Fibroblast of the aortic adventitia (primary cell): ENCODE results near the gene TSGA10. TPM values are rescaled to one million over a fixed set of nuclear protein-coding genes. Genes with fewer than 3 reads are reported as not detected.

Experiments used
- DNase-seq: peaks from one replicate; pipeline ENCODE4 v3.0.0-alpha.2; 2010; ENCODE audit warnings: low read depth
- H3K4me3 ChIP-seq: 2 replicates; pipeline ENCODE4 v1.5.1; 2011; ENCODE audit warnings: low read depth, mild to moderate bottlenecking, control low read depth, low read length, moderate library complexity
- total RNA-seq: library from RNA; depleted of rRNA; stranded (reverse); fragments of >200 nt; gene quantifications from 2 replicates; pipeline ENCODE4 v1.2.3, GENCODE V29; 2012; ENCODE audit warnings: low replicate concordance
- TF ChIP-seq, protein P1 (sequence below): IDR thresholded peaks from 2 replicates; pipeline ENCODE4 v1.5.1; 2011; ENCODE audit warnings: mild to moderate bottlenecking, low read length, control low read depth, inconsistent platforms; ENCODE audit not compliant: insufficient read depth

The TSGA10 gene
- total RNA-seq, 1 donor, result 11.8 TPM

DNA sequence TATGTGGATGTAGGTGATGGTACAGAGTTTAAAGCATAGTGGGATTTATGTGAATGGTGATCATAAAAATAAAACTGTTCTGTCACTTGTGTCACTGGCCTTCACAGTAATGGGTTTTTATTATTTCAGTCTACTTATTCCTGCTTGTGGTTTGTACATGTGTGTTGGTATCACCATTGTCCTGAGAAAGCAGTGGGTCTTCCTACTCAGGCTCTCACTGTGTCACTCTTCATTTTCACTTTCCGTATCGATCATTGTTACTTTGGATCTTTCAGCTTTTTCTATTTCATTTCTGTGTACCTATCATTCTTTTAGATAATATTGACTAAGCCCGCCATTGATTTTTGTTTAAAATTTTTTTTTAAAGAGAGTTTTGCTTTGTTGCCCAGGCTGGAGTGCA is 33.6 kb upstream of the TSGA10 start:
- no peak overlapping the region for H3K4me3 ChIP-seq
- no peak for DNase-seq
- TF ChIP-seq, protein P1, sequence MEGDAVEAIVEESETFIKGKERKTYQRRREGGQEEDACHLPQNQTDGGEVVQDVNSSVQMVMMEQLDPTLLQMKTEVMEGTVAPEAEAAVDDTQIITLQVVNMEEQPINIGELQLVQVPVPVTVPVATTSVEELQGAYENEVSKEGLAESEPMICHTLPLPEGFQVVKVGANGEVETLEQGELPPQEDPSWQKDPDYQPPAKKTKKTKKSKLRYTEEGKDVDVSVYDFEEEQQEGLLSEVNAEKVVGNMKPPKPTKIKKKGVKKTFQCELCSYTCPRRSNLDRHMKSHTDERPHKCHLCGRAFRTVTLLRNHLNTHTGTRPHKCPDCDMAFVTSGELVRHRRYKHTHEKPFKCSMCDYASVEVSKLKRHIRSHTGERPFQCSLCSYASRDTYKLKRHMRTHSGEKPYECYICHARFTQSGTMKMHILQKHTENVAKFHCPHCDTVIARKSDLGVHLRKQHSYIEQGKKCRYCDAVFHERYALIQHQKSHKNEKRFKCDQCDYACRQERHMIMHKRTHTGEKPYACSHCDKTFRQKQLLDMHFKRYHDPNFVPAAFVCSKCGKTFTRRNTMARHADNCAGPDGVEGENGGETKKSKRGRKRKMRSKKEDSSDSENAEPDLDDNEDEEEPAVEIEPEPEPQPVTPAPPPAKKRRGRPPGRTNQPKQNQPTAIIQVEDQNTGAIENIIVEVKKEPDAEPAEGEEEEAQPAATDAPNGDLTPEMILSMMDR, result no peak

DNA sequence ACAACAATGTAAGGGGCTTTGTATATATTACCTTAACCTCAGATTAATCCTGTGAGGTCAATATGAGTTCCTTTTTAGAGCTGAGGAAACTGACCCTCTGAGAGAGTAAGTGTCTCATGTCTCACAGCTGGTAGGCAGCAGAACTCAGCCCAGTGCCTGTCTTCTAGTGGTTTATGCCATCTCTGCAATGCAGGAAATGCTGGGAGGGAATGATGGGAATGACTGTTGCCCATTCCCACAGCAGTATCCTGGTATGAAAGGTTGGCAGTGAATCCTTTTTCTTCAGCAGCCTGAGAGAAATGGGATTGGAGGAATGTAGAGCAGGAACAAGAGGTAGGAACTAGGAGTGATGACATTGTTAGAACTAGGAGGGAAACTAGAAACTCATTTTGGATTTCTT is 32.3 kb upstream of the TSGA10 start:
- TF ChIP-seq, protein P1, result no peak
- no peak overlapping the region for H3K4me3 ChIP-seq
- DNase-seq, result no peak

DNA sequence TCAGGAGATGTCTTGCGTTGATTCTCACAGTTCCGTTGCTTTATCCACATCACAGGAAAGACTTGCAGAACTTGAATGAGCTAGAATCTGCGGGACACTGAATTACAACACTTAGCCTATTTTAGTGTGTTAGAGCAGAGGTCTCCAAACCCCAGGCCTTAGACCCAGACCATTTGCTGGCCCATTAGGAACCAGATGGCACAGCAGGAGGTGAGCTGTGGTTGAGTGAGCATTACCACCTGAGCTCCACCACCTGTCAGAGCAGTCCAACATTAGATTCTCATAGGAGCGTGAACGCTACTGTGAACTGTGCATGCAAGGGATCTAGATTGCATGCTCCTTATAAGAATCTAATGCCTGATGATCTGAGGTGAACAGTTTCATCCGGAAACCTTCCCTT is 30.1 kb upstream of the TSGA10 start:
- DNase-seq, result no peak
- TF ChIP-seq, protein P1, result no peak
- H3K4me3 ChIP-seq, result no peak overlapping the region

DNA sequence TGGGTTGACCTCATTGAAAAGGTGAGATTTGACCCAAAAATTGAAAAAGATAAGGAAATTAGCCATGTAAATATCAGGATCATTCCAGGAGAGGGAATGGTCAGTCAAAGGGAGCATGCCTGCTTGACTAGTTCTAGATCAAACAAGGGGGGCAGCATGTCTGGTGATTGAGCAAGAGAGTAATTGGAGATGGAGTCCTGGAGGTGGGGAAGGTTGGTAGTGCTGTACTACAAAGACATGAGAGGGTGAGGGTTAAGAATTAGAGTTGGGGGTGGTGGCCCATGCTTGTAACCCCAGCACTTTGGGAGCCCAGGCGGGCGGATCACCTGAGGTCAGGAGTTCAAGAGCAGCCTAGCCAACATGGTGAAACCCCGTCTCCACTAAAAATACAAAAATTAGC is 28.3 kb upstream of the TSGA10 start:
- H3K4me3 ChIP-seq, result no peak overlapping the region
- TF ChIP-seq, protein P1, result no peak
- no peak for DNase-seq

DNA sequence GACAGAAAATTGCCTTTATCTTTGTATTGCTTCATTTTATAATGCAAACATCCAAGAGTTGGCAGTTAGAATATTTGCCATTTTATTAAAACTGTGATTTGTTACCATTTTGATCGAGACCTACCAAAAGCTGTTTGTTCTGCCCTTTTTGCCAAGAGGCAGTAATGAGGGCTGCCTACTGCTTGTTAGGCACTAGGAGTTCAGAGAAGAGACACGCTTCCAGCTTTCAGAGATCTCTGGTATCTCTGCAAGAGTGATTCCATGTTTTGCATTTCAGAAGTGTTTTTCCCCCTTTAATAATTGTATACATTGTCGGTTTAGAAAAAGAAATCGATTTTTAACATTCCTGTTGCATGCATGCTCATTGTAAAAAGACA is 26.9 kb upstream of the TSGA10 start:
- TF ChIP-seq, protein P1, result no peak
- peak overlapping the region; percentile 100 for H3K4me3 ChIP-seq
- peak; percentile 4 for DNase-seq

DNA sequence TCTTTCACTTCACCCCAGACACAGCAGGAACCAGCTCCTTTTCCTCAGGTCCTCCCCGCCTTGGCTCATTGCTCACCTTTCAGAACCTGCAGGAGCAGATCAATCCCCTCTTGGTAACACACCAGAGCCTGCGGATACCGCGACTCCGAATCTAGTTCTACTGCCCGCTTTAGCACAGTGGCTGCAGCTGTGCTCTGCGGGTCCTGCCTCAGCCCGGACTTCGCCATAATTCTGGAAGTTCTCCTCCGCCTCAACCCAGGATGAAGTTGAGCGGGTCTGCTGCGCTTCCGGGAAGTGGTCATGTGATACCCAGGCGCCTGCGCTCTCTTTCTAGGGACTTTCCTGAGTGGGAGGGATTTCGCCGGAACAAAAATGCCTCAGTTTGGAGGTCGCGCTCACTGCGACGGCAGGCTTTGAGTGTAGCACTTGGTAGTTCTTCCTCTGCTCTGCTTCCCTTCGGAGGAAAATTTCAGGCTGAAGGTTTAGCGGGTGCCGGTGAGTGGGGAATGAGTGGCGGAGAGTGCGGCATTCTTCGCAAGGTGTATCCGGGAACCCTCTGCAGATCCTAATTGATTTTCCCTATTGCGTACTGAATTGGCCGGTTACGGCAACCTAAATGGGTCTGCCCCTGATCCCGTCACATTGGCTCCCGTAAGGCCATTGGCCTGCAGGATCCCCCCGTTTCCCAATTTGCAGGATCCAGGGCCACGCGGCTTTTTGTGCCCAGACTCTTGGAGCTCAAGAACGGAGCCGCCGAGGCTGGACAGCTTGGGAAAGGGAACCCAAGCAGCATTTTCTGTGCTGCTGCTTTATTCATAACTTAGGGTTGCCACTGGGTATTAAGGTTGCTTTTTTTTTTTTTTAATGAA is 26.2 kb upstream of the TSGA10 start, which contains the start of the genes MITD1 and MRPL30:
Gene MITD1 (minus strand): TSS at position 304 of the 869 bp plus-strand sequence. CDS start 77 bp downstream, at position 227.
Gene MRPL30 (plus strand): TSS at position 430 of the 869 bp plus-strand sequence. CDS start 5,020 bp downstream, outside the sequence.
- peak within 1 kb of the TSS; percentile 100 for H3K4me3 ChIP-seq
- peak; percentile 98 for DNase-seq
- TF ChIP-seq, protein P1, result no peak
